Stomach (tissue), 4 donors: ENCODE data around the gene PCNX3.

Experiments
- CTCF ChIP-seq, 7 experiments: fragments of 450-650 bp in 4 of 7; fragments of 200-600 bp in 3 of 7; sonication (generic) in 3 of 7; IDR thresholded peaks; one replicate each; pipeline ENCODE4 v1.5.1; 2016 to 2019; ENCODE audit warnings: antibody characterized with exemption in 7 of 7, control low read depth in 2 of 7, mild to moderate bottlenecking in 1 of 7
- EP300 ChIP-seq: sonication (generic); formaldehyde crosslinking; IDR thresholded peaks from one replicate; pipeline ENCODE4 v1.6.1; 2017; ENCODE audit warnings: antibody characterized with exemption
- POLR2A ChIP-seq, 4 donors: fragments of 450-650 bp; IDR thresholded peaks; one replicate each; pipeline ENCODE4 v1.6.1; 2016; ENCODE audit warnings: antibody characterized with exemption in 4 of 4, control low read depth in 2 of 4, mild to moderate bottlenecking in 1 of 4, moderate library complexity in 1 of 4

GRCh38 chr11:65621460-65621859 lies 5.9 kb downstream of the PCNX3 start:
- TF ChIP-seq POLR2A (IDR thresholded peaks at IDR 0.05) (no peak), CTCF (IDR thresholded peaks at IDR 0.05) (no peak), EP300 (no peak)
